ENCODE measurements around the gene HMCN2. TPM values are rescaled to one million over a fixed set of nuclear protein-coding genes. Genes with fewer than 3 reads are reported as not detected.

HMCN2 gene
- total and polyA plus RNA-seq, 2 of the 4 experiments (the other 2 are of a cell fraction): 0.02 TPM; not detected in 1

DNA sequence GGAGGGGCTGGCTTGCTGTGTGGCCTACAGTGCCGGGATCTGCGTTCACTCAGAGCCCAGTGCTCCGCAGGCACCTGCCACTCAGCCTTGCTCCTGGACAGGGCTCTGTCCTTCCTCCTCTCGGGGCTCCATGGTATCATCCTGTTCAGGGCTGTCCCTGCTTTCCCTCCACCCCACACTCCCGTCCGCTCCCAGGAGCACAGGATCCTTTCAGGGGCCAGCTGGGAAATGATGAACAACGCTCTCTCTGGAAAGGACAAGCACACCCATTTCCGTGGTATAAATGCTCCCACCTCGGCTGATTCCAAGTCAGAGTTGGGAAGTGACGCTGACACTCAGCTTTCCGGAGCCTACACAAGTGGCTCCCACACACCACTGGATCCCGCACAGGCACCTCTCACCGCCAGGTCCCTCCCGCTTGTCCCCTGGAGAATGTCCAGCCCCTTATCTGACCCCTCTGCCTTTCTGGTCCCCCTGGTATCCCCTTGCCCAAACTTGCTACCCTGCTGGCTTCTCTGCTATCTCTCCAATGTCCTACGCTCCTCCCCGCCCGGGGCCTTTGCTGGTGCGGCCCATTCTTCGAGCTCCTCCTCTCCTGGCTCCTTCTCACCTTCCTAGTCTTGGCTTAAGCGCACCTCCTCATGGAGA is 21.3 kb downstream of the HMCN2 start:
- H3K56ac ChIP-seq (ENCODE audit: extremely low read depth, insufficient read depth, low read length): no peak overlapping the region
- H3K23ac ChIP-seq (ENCODE audit: low read depth, low read length): no peak overlapping the region
- H3K9ac ChIP-seq (ENCODE audit: low read depth, low read length): no peak overlapping the region
- H4K91ac ChIP-seq (ENCODE audit: insufficient read depth, low read depth, low read length): no peak overlapping the region
- H2BK15ac ChIP-seq (ENCODE audit: low read depth, low read length): no peak overlapping the region
- H4K8ac ChIP-seq (ENCODE audit: low read depth in 2 of 2, low read length in 2 of 2): no peak overlapping the region
- no peak for DNase-seq
- BruUV-seq (replicated peaks): no TSS peak
- no peak overlapping the region for H2BK5ac ChIP-seq (ENCODE audit: low read depth, low read length, poor library complexity, severe bottlenecking)
- H3K4ac ChIP-seq (ENCODE audit: low read depth, low read length): no peak overlapping the region
- dilution Hi-C loops (cut with HindIII; ENCODE audit: low sequenced_read_pairs, unreplicated experiment): no loop called here
- no peak for ATAC-seq (ENCODE audit: low read depth)
- H3K36me3 ChIP-seq (ENCODE audit: control insufficient read depth, insufficient read depth, low read length): no peaks in the 10 kb centered on the region
- no peak overlapping the region for H3K14ac ChIP-seq (replicated peaks; ENCODE audit: low read depth, low read length)
- peaks cover 3% of the 10 kb centered on the region for H3K9me1 ChIP-seq (ENCODE audit: insufficient read depth, low read length)
- H3K4me3 ChIP-seq (ENCODE audit: insufficient read depth, low read depth, low read length): no peak overlapping the region
- TF ChIP-seq, protein P1, sequence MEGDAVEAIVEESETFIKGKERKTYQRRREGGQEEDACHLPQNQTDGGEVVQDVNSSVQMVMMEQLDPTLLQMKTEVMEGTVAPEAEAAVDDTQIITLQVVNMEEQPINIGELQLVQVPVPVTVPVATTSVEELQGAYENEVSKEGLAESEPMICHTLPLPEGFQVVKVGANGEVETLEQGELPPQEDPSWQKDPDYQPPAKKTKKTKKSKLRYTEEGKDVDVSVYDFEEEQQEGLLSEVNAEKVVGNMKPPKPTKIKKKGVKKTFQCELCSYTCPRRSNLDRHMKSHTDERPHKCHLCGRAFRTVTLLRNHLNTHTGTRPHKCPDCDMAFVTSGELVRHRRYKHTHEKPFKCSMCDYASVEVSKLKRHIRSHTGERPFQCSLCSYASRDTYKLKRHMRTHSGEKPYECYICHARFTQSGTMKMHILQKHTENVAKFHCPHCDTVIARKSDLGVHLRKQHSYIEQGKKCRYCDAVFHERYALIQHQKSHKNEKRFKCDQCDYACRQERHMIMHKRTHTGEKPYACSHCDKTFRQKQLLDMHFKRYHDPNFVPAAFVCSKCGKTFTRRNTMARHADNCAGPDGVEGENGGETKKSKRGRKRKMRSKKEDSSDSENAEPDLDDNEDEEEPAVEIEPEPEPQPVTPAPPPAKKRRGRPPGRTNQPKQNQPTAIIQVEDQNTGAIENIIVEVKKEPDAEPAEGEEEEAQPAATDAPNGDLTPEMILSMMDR (conservative IDR thresholded peaks at IDR 0.05; ENCODE audit: low read depth, low read length): no peak
- TF ChIP-seq NFE2L2 (IDR thresholded peaks at IDR 0.05; ENCODE audit: low read depth, low read length) (no peak), SMC3 (IDR thresholded peaks at IDR 0.05; ENCODE audit: low read depth, low read length) (no peak)
- H4K20me1 ChIP-seq (ENCODE audit: insufficient read depth, low read length): no peaks in the 10 kb centered on the region
- no peak overlapping the region for H4K5ac ChIP-seq (ENCODE audit: low read depth, low read length)
- H3K18ac ChIP-seq (ENCODE audit: low read depth, low read length): no peak overlapping the region
- H2BK120ac ChIP-seq (ENCODE audit: low read depth, low read length): no peak overlapping the region
- intact Hi-C loops (cut with micrococcal nuclease): no loop called here
- in situ Hi-C loops (cut with MboI; ENCODE audit: low sequenced_read_pairs): no loop called here
- CTCF ChIA-PET: no interaction called here
- H3K4me1 ChIP-seq (ENCODE audit: control insufficient read depth, insufficient read depth, low read length): peaks cover 6% of the 10 kb centered on the region; the same call in 1 of the 2 replicates
- H3K4me2 ChIP-seq (ENCODE audit: low read depth, low read length): no peak overlapping the region
- no peaks in the 10 kb centered on the region for H3K79me1 ChIP-seq (ENCODE audit: low read depth in 1 of 2, low read length in 2 of 2)
- 44% methylated on average over 5 of the region's 20 CpGs; no CpG with 5 or more reads in 1 of the 2 experiments for WGBS, 2 experiments (ENCODE audit: extremely low coverage in 2 of 2, insufficient read length in 1 of 2)
- no peak overlapping the region for H3K27ac ChIP-seq (ENCODE audit: insufficient read depth, low read length)
- peaks cover 86% of the 10 kb centered on the region for H3K27me3 ChIP-seq (ENCODE audit: control insufficient read depth, insufficient read depth, low read length)
- H2AK9ac ChIP-seq (replicated peaks; ENCODE audit: low read depth, low read length, poor library complexity): no peak overlapping the region
- H3K9me3 ChIP-seq (ENCODE audit: control insufficient read depth, insufficient read depth, low read length): no peaks in the 10 kb centered on the region; the same call in 1 of the 2 replicates
- POLR2A ChIA-PET (ENCODE audit: unreplicated experiment): no interaction called here
- no peak overlapping the region for H2AK5ac ChIP-seq (ENCODE audit: low read depth, low read length)
- no peak overlapping the region for H2AFZ ChIP-seq (replicated peaks; ENCODE audit: low read length, poor library complexity)
- no peak overlapping the region for H2BK20ac ChIP-seq (ENCODE audit: low read depth, low read length)
